ENCODE measurements around the gene ELF3.

Gene ELF3

GRCh38 chr1:202014915-202015661, 4.7 kb downstream of the ELF3 start:
- no peak overlapping the region for H3K4me2 ChIP-seq (ENCODE audit: low read length)
- no peaks in the 10 kb centered on the region for H3F3A ChIP-seq (ENCODE audit: insufficient read depth, low read length)
- H3K4me3 ChIP-seq (ENCODE audit: low read depth, low read length, poor library complexity, severe bottlenecking), result no peak overlapping the region
- H2AFZ ChIP-seq (ENCODE audit: low read length), result no peak overlapping the region
- no peaks in the 10 kb centered on the region for H3K36me3 ChIP-seq (ENCODE audit: insufficient read depth, low read length)
- 0 out of 2 replicates have a peak, but pooled peaks cover 3% of the 10 kb centered on the region for H3K27me3 ChIP-seq (ENCODE audit: insufficient read depth, low read length)
- H3K27ac ChIP-seq (ENCODE audit: low read depth, low read length, poor library complexity, severe bottlenecking), result no peak overlapping the region
- no peaks in the 10 kb centered on the region for H4K20me1 ChIP-seq (ENCODE audit: insufficient read depth, low read length)
- peaks cover 6% of the 10 kb centered on the region for H3K4me1 ChIP-seq (ENCODE audit: insufficient read depth, low read length, severe bottlenecking)
- no peak overlapping the region for H3K9ac ChIP-seq (ENCODE audit: low read length)
- H3K79me2 ChIP-seq (ENCODE audit: insufficient read depth, low read length), result no peaks in the 10 kb centered on the region
- H3K9me3 ChIP-seq (ENCODE audit: low read length), result no peaks in the 10 kb centered on the region
- TF ChIP-seq EZH2 (IDR thresholded peaks at IDR 0.05; ENCODE audit: borderline replicate concordance, low read length) (no peak), CTCF (IDR thresholded peaks at IDR 0.05; ENCODE audit: low read length) (no peak)
- H3K9me2 ChIP-seq (ENCODE audit: low read depth, low read length), result no peaks in the 10 kb centered on the region

GRCh38 chr1:202015662-202015937, 5.2 kb downstream of the ELF3 start:
- H3K9ac ChIP-seq (ENCODE audit: low read length), result no peak overlapping the region
- H3K27me3 ChIP-seq (ENCODE audit: insufficient read depth, low read length), result 0 out of 2 replicates have a peak, but pooled peaks cover 3% of the 10 kb centered on the region
- no peaks in the 10 kb centered on the region for H3K9me2 ChIP-seq (ENCODE audit: low read depth, low read length)
- H3F3A ChIP-seq (ENCODE audit: insufficient read depth, low read length), result no peaks in the 10 kb centered on the region
- H3K79me2 ChIP-seq (ENCODE audit: insufficient read depth, low read length), result no peaks in the 10 kb centered on the region
- TF ChIP-seq CTCF (IDR thresholded peaks at IDR 0.05; ENCODE audit: low read length), result no peak
- TF ChIP-seq EZH2 (IDR thresholded peaks at IDR 0.05; ENCODE audit: borderline replicate concordance, low read length), result no peak
- no peak overlapping the region for H2AFZ ChIP-seq (ENCODE audit: low read length)
- H3K27ac ChIP-seq (ENCODE audit: low read depth, low read length, poor library complexity, severe bottlenecking), result no peak overlapping the region
- H3K9me3 ChIP-seq (ENCODE audit: low read length), result no peaks in the 10 kb centered on the region
- no peak overlapping the region for H3K4me3 ChIP-seq (ENCODE audit: low read depth, low read length, poor library complexity, severe bottlenecking)
- H4K20me1 ChIP-seq (ENCODE audit: insufficient read depth, low read length), result no peaks in the 10 kb centered on the region
- H3K36me3 ChIP-seq (ENCODE audit: insufficient read depth, low read length), result no peaks in the 10 kb centered on the region
- H3K4me2 ChIP-seq (ENCODE audit: low read length), result no peak overlapping the region
- H3K4me1 ChIP-seq (ENCODE audit: insufficient read depth, low read length, severe bottlenecking), result peaks cover 1% of the 10 kb centered on the region

GRCh38 chr1:202016022-202016810, 5.8 kb downstream of the ELF3 start:
- Histone ChIP-seq H3K36me3 (ENCODE audit: insufficient read depth, low read length) (no peaks in the 10 kb centered on the region), H3K27ac (ENCODE audit: low read depth, low read length, poor library complexity, severe bottlenecking) (no peak overlapping the region), H3K9me2 (ENCODE audit: low read depth, low read length) (no peaks in the 10 kb centered on the region), H3K4me3 (ENCODE audit: low read depth, low read length, poor library complexity, severe bottlenecking) (no peak overlapping the region), H3K79me2 (ENCODE audit: insufficient read depth, low read length) (no peaks in the 10 kb centered on the region), H4K20me1 (ENCODE audit: insufficient read depth, low read length) (no peaks in the 10 kb centered on the region), H3K9ac (ENCODE audit: low read length) (no peak overlapping the region), H3F3A (ENCODE audit: insufficient read depth, low read length) (no peaks in the 10 kb centered on the region), H3K27me3 (ENCODE audit: insufficient read depth, low read length) (0 out of 2 replicates have a peak, but pooled peaks cover 3% of the 10 kb centered on the region), H2AFZ (ENCODE audit: low read length) (no peak overlapping the region), H3K4me1 (ENCODE audit: insufficient read depth, low read length, severe bottlenecking) (no peaks in the 10 kb centered on the region), H3K4me2 (ENCODE audit: low read length) (no peak overlapping the region), H3K9me3 (ENCODE audit: low read length) (no peaks in the 10 kb centered on the region)
- TF ChIP-seq CTCF (IDR thresholded peaks at IDR 0.05; ENCODE audit: low read length), result no peak
- TF ChIP-seq EZH2 (IDR thresholded peaks at IDR 0.05; ENCODE audit: borderline replicate concordance, low read length), result no peak
